GM18907 (cell line): ENCODE data around the gene SC5D.

Source experiments
- ATAC-seq: cut with Tn5 transposase; IDR thresholded peaks from one replicate; pipeline ENCODE4 v1.9.1; 2021; ENCODE audit warnings: mild to moderate bottlenecking, moderate library complexity; ENCODE audit not compliant: unreplicated experiment

The SC5D gene, protein sequence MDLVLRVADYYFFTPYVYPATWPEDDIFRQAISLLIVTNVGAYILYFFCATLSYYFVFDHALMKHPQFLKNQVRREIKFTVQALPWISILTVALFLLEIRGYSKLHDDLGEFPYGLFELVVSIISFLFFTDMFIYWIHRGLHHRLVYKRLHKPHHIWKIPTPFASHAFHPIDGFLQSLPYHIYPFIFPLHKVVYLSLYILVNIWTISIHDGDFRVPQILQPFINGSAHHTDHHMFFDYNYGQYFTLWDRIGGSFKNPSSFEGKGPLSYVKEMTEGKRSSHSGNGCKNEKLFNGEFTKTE

DNA sequence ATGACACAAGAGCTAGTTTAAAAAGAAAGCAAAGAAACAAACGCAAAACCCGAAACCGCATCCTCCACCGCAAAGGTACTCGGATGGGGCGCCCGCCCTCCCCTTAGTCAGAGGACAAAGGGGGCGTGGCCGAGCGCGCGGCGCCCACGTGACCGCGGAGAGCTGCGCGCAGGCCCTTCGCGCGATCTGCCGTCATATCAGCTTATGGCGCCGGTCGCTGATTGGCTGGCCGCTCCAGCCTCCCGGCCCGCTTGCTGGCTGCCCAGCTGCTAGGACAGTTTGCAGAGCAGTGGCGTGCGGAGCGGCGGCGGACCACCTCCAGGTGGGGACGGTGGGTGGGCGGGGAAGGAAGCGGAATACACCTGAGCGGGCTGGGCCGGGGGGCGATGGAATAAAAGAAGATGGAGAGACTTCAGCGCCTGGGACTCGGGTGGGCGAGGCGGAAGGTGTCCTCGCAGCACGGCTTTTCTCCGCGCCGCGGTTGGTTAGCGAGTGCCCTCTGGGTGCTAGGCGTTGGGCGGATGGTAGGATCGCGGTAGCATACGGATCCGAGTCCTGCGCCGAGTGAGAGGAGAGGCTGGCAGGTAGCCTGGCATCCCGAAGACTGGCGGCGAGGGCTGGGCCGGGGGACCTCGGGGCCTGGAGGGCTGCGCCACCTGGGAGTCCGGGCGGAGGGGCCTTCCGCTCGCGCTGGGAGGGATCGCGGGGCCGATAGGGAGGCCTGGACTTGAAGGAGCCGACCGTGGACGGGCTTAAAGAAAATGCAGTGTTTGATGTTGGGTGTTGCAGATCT, at the start of gene SC5D:
Gene SC5D (plus strand): TSS at position 277 of the 793 bp plus-strand sequence. CDS start 10,605 bp downstream, outside the sequence.
- ATAC-seq = peak; percentile 96

DNA sequence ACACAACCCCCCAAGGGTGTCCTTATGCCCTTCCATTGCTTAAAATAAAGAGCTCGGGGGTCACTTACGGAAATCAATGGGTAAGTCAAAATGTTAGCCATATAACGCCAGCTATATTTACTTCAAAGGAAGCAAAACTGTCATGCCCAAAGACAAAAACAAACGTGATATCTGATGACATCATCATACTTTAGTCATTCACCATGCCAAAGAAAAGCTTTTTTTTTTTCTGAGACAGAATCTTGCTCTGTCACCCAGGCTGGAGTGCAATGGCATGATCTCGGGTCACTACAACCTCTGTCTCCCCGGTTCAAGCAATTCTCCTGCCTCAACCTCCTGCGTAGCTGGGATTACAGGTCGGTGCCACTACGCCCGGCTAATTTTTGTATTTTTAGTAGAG, 47.7 kb upstream of the SC5D start:
- no peak for ATAC-seq

- ATAC-seq = no peak
These were observed 46.4 kb upstream of the SC5D start for GRCh38 chr11:121246021-121246768.

DNA sequence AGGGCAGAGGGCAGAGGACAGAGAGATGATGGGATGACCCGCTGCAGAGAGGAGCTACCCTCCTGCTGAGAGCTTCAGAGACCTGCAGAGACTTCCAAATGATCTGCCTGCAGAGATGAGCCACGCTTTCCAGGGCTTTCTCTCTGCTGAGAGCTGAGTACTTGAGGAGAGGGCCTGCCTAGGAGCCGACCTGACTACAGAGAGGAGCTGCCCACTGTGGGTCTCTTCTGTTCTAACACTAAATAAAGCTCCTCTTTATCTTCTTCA, 45.9 kb upstream of the SC5D start:
- ATAC-seq = no peak

GRCh38 chr11:121248496-121248895, 44.1 kb upstream of the SC5D start:
- no peak for ATAC-seq

DNA sequence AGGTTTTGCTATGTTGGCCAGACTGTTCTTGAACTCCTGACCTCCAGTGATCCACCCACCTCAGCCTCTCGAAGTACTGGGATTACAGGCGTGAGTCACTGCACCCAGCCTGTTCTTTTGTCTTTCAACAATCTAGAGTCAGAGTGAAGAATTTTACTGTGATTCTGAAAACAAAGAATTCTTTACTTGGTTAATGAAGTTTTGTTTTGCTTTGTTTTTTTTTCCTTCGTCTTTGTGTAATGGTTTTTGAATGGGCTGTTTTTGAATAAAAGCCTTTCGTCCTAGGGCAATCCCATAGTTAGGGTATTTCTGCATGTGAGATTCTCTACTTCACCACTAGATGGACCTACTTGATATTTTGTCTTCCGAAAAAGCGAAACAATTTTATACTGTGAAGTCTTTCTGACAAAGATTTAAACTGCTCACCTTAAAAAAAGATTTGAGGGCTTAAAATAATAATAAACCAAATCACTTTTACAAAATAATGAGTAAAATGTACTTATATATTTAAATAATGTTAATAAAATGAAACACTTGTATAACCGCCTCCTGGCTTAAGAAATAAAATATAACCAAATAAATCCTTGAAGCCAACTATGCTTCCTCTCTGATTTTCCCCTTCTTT, 43.4 kb upstream of the SC5D start:
- ATAC-seq = no peak

DNA sequence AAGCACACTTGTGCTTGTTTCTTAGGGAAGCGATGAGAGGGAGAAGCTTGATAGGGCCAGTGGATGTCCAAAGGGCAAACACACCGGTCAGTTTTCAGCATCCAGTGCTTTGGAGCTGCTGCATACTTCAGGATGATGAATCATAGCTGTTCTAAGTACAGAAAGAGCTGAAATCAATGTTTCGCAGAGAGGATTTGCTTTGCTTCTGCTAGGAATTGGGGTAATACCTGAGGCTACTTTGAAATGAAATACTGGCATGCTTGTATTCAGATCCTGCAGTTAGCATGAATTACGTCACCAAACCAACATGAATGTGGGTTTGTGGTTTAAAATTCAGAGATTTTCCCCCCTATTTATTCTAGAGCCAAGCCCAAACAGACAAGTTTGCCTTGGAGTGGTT, 41.7 kb upstream of the SC5D start:
- ATAC-seq = no peak

DNA sequence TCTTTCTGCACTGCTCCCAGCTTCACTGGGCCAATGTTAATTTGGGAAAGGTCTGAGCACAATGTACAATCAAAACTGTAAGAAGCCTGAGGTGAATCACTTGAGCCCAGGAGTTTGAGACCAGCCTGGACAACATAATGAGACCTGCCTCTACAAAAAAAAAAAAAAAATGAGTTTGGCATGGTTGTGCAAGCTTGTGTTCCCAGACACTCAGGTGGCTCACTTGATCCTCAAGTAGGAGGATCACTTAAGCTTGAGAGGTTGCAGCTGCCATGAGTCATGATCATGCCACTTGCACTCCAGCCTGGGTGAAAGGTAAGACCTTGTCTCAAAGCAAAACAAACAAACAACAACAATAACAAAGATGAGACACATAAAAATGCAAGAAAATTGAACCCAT, 38.6 kb upstream of the SC5D start:
- no peak for ATAC-seq

- no peak for ATAC-seq
These were observed 37.8 kb upstream of the SC5D start for GRCh38 chr11:121254756-121255155.

DNA sequence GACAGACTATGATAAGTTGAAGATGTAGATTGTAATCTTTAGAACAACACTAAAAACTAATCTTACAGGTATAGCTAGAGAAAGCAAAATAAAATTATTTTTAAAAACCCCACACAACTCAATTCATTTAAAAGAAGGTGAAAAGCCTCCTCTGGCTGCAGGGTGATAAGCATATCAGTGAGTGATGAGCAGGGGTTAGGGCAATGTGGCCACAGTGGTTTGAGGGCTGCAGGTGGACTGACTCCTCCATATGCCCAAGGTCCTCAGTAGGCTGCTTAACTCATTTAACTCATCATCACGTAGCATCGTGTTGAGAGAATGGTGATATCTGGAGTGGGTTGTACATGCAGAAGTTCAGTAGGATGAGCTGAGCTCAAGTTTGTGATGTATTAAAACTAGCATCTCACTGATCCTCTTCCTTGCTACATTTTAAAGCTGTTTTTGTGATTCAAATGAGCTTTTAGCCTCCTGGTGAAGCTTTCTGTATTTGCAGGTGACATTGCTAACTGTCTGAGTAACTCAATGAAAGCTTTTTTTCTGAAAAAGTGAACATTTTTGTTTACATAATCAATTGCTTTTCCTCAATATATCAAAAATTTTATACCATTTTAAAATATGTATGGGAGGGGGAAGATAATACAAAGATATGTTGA, 37.0 kb upstream of the SC5D start:
- no peak for ATAC-seq

GRCh38 chr11:121257289-121257688, 35.3 kb upstream of the SC5D start:
- no peak for ATAC-seq

DNA sequence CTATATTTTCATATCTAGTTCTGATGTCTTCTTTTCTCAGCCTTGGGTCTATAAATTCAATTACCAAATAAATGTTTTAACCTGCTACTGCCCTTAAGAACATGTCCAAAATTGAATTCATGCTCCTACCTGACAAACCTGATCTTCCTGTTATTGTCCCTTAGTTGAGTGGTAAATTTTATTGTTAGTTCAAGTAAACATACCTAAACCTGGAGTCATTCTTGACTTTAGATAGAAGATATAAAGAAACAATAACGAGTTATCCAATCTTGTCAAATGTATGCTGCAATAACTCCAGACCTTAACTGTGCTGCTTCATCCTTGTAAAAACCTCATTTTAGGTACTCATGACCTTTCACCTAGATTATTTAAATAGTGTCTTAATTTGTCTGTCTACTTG, 34.6 kb upstream of the SC5D start:
- no peak for ATAC-seq

DNA sequence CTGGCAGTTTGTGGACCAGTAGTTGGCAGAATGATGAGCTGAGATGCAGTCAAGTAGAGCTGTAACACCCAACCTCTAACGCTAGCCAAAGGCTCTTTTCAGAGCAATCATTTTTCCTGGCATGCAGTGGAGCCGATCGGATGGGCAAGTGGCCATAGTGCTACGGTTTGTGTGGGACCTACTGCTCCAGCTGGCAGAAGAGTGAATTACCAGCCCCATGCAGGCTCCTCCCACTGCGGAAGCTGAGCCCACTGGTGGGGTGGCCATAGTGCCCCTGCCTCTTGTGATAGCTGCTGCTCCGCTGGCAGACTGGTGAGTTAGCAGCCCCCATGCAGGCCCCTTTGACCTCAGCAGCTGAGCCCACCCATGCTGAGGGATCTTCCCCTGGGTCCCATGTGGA, 27.0 kb upstream of the SC5D start:
- no peak for ATAC-seq

GRCh38 chr11:121268581-121268980, 24.0 kb upstream of the SC5D start:
- ATAC-seq = no peak

GRCh38 chr11:121270001-121270678, 22.4 kb upstream of the SC5D start:
- ATAC-seq = no peak

GRCh38 chr11:121274332-121274991, 18.1 kb upstream of the SC5D start:
- no peak for ATAC-seq

DNA sequence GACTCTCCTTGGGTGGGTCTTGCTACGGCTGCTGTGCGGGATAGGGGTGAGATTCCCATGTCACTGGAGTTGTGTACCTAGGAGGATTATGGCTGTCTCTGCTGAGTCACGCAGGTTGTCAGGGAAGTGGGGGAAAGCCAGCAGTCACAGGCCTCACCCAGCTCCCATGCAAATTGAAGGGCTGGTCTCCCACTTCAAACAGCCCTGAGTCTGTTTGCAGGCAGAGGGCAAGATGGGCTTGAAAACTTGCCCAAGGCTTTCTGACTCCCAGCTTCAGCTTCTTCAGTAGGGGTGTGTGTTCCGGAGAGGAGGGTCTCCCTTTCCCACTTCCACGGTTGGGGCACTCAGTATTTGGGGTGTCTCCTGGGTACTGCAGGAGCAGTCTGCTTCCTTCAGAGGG, 10.9 kb upstream of the SC5D start:
- ATAC-seq = no peak

DNA sequence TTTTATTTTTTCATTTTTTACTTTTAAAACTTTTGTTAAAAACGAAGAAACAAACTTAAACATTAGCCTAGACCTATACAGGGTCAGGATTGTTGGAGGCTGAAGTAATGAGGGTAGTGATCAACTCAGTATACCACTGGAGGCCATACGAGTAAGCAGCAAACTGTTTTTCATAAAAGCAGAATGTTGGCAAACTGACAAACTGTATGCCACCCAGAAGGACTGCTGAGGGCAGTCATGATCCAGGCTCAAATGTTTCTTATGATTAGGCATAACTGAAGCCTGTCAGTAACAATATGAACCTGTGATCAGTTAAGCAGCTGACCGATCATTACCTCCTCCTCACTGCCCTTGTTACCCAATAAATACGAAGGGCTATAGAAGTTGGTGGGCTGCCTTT, 10.2 kb upstream of the SC5D start:
- ATAC-seq = no peak

DNA sequence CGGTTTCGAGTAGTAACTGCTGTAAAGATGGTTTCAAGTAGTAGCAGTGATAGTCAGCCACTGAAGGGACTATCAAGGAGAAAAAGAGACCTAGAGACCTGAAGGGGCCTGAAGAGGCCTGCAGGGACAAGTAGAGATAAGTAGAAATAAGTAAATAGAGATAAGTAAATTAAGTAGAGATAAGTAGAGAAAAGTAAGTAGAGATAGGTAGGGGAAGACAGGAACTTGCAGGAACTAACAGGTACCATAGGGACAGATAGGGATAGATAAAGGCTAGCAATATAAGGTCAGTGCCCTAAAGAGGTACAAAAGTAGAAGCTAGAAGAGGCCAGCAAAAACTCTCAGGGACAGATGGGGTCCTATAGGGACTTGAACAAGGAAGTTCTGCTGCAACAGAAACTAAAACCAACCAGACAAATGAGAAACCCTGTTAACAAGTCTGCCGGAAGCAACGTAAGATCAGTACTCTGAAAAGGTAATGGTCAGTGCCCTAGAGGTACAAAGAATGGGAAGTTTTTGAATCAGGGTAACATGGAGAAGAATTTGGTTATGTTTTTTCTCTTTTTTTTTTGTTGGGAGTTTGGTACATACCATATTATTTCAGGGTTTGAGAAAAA, 9.6 kb upstream of the SC5D start:
- peak; percentile 62 for ATAC-seq

- no peak for ATAC-seq
These were observed 1.3 kb upstream of the SC5D start for GRCh38 chr11:121291319-121291718.
